ENCODE measurements around the gene EEF1AKMT2. TPM values are rescaled to one million over a fixed set of nuclear protein-coding genes. Genes with fewer than 3 reads are reported as not detected.
A peak's percentile ranks its signal among the peaks of the same experiment; 100 is the strongest.

EEF1AKMT2 gene
- total RNA-seq, 4 donors from 2014 or later: 9.1 to 18.6 (median 10.5) TPM

DNA sequence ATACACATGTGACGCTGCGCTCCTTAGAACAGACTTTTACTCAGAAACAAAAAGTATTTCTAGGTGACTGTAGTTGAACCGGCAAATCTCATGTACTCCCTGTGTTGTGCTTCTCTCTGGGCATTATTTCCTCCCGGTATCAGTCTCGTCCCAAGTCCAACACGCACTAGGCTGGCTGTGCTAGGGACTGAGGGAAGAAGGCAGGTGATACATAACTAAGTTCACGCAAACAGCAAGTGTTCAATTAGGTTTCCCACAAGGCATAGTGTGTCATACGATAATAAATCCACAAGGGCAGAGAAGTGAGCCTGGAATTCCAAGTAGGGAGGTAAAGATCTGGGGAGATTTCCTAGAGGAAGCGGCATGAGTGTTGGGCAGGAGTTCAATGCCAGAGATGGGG is 67.9 kb downstream of the EEF1AKMT2 start:
- WGBS, 2 donors (ENCODE audit: low coverage in 1 of 2): 30 to 47% methylated on average over 4 to 8 of the region's 9 CpGs
- H3K4me1 ChIP-seq: peaks cover 0 to 99% (median 68%) of the 10 kb centered on the region in 3 donors
- H3K27me3 ChIP-seq: no peaks in the 10 kb centered on the region
- no peaks in the 10 kb centered on the region for H3K36me3 ChIP-seq
- peak overlapping the region in 1 of 2 donors; percentile 3 for H3K4me3 ChIP-seq
- H3K9me3 ChIP-seq: no peaks in the 10 kb centered on the region
- peak overlapping the region; percentile 16 to 87 (median 80) for H3K27ac ChIP-seq
- TF ChIP-seq, protein P1, sequence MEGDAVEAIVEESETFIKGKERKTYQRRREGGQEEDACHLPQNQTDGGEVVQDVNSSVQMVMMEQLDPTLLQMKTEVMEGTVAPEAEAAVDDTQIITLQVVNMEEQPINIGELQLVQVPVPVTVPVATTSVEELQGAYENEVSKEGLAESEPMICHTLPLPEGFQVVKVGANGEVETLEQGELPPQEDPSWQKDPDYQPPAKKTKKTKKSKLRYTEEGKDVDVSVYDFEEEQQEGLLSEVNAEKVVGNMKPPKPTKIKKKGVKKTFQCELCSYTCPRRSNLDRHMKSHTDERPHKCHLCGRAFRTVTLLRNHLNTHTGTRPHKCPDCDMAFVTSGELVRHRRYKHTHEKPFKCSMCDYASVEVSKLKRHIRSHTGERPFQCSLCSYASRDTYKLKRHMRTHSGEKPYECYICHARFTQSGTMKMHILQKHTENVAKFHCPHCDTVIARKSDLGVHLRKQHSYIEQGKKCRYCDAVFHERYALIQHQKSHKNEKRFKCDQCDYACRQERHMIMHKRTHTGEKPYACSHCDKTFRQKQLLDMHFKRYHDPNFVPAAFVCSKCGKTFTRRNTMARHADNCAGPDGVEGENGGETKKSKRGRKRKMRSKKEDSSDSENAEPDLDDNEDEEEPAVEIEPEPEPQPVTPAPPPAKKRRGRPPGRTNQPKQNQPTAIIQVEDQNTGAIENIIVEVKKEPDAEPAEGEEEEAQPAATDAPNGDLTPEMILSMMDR (IDR thresholded peaks at IDR 0.05): no peak
- TF ChIP-seq POLR2AphosphoS5 (IDR thresholded peaks at IDR 0.05): no peak
- ATAC-seq: no peak

DNA sequence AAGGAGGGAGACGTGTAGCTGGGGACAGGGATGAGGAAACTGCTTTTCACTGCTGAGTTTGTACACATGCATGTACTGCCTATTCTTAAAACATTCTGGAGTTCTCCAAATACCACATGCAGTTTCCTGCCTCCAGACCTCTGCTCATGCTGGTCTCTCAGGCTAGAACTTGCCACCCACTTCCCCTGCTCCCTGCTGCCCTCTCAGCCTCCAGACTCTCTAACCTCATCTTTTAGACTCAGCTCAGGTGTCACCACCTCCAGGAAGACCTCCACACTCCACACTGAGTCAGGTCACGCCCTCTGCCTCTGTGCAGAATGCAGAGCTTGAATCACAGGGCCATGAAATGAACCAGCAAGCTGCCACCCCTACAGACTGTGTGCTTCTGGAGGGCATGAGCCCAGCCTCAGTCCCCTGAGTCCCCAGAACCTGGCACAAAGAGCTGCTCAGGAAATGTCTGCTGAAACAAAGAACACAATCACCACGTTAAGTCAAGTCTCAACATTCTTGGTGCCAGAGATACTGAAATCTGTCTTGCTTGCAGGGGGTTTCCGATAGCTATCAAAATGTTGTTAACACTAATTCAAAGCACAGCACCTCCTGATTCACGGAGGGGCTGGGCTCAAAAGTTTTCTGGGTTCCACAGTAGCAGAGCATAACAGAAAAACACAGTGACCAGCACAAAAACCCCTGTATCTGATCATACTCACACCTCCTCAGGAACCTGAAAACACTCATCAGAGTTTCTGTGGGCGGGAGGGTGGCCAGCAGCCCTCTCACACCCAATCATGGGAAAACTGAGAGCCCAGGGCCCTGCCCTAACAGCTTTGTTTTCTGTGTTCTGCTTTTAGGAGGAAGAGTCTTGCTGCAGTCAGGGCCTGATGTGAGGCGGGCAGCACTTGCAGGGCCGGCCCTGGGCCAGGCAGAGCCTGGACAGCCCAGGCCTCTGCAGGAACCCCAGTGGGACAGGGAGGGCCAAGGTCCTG is 68.6 kb downstream of the EEF1AKMT2 start:
- H3K36me3 ChIP-seq: no peaks in the 10 kb centered on the region
- ATAC-seq: peak; percentile 53
- peak overlapping the region in 1 of 2 donors; percentile 3 for H3K4me3 ChIP-seq
- no peaks in the 10 kb centered on the region for H3K9me3 ChIP-seq
- H3K4me1 ChIP-seq: peaks cover 0 to 99% (median 68%) of the 10 kb centered on the region in 3 donors
- peak in 1 of 2 donors; percentile 30 for TF ChIP-seq POLR2A (IDR thresholded peaks at IDR 0.05)
- TF ChIP-seq EP300 (IDR thresholded peaks at IDR 0.05): no peak
- H3K27me3 ChIP-seq: no peaks in the 10 kb centered on the region
- 35 to 36% methylated on average over 4 of the region's 8 CpGs for WGBS, 2 donors (ENCODE audit: low coverage in 1 of 2)
- peak overlapping the region; percentile 16 to 87 (median 80) for H3K27ac ChIP-seq

DNA sequence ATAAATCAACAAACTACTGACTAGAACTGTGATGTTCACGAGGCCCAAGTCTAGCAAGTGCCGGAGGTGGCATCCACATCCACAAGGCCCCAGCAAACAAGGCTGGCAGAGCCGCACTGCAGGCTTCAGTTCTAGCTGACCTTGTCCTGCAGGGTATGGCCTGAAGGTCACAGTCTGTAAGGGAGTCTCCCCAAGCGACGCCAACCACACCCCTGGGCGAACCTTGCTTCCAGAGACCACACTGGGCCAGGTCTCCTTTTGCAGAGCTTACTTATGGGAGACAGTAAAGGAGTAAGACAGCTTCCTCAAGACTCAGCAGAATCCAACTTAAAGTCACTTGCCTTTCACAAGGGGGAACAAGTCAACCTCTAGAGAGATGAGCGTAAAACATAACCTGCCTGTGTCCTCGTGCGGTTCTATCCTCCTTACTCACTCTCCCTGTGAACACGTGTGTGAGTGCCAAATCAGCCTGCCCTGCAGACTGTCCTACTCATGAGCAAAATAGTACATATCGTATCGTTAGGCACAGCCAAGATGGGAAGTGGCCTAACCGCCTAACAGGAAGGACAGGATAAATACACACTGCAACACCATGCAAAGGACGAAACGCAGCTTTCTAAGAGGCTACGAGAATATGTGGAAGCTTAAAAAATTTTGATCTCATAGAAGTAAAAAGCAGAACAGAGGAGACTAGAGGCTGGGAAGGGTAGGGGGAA is 70.2 kb downstream of the EEF1AKMT2 start:
- peak; percentile 66 for ATAC-seq
- Histone ChIP-seq H3K27me3 (no peaks in the 10 kb centered on the region), H3K36me3 (no peaks in the 10 kb centered on the region), H3K27ac (peak overlapping the region in 3 of 4 donors; percentile 56 to 80 (median 79)), H3K9me3 (no peaks in the 10 kb centered on the region), H3K4me1 (peaks cover 0 to 99% (median 63%) of the 10 kb centered on the region in 3 donors), H3K4me3 (no peak overlapping the region)
- WGBS, 2 donors (ENCODE audit: low coverage in 1 of 2): 47 to 52% methylated on average over 7 to 10 of the region's 16 CpGs
- TF ChIP-seq POLR2A (IDR thresholded peaks at IDR 0.05) (no peak), POLR2AphosphoS5 (IDR thresholded peaks at IDR 0.05) (peak; percentile 35), EP300 (IDR thresholded peaks at IDR 0.05) (no peak)
- TF ChIP-seq, protein P1 (IDR thresholded peaks at IDR 0.05): no peak

DNA sequence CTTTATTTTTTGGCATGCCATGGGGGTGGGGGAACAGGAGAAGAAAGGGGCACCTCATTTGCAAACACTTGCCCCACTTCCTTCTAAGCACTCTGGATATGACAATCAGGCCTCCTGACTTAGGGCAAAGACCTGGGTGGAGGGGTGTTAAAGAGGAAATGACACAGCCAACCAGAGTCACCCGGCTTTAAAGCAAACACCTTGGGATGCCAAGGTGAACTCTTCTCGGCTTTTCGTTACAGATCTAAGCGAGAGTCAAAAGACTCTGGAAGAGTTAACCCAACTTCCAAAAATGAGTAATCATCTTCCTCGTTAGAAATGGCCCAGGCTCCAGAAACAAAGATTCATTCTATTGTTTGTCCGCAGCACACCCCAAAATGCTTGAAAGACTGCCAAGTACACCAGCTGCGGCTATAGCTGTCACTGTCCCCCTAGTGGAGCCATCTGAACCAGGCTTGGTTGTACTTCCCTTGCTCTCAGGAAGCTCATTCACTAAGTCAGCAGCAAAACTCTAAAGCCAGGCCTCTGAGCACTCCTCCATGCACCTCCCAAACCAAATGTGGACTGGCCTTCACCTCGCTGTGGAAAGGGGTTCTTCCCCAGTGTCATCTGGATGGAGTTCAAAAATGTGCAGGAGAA is 72.4 kb downstream of the EEF1AKMT2 start:
- peak overlapping the region in 3 of 4 donors; percentile 21 to 64 (median 48) for H3K27ac ChIP-seq
- TF ChIP-seq POLR2AphosphoS5 (IDR thresholded peaks at IDR 0.05) (peak; percentile 25), EP300 (IDR thresholded peaks at IDR 0.05) (no peak)
- TF ChIP-seq, protein P1 (IDR thresholded peaks at IDR 0.05): peak in 3 of 4 experiments; percentile 33 to 54 (median 50)
- no peaks in the 10 kb centered on the region for H3K27me3 ChIP-seq
- H3K9me3 ChIP-seq: no peaks in the 10 kb centered on the region
- peaks cover 0 to 96% (median 54%) of the 10 kb centered on the region in 3 donors for H3K4me1 ChIP-seq
- 51 to 83% methylated on average over 1 to 6 of the region's 8 CpGs for WGBS, 2 donors (ENCODE audit: low coverage in 1 of 2)
- no peaks in the 10 kb centered on the region for H3K36me3 ChIP-seq
- H3K4me3 ChIP-seq: no peak overlapping the region
- ATAC-seq: peak; percentile 29
